Liver (tissue), 3 donors: ENCODE measurements around the gene GPR68.

Source experiments
- EGR1 ChIP-seq, 2 donors: IDR thresholded peaks; 2 replicates each; pipeline ENCODE4 v1.6.1; 2016 to 2018; ENCODE audit warnings: antibody characterized with exemption in 2 of 2, low read depth in 2 of 2
- FOXA1 ChIP-seq: IDR thresholded peaks from 2 replicates; pipeline ENCODE4 v1.6.1; 2016; ENCODE audit warnings: antibody characterized with exemption
- GABPA ChIP-seq, 2 donors: IDR thresholded peaks in 1 of 2; conservative IDR thresholded peaks in 1 of 2; 2 replicates each; pipeline ENCODE4 v1.6.1; 2016; ENCODE audit warnings: antibody characterized with exemption in 2 of 2, mild to moderate bottlenecking in 1 of 2, moderate library complexity in 1 of 2
- JUND ChIP-seq, 2 donors: IDR thresholded peaks; 2 replicates each; pipeline ENCODE4 v1.6.1; 2016; ENCODE audit warnings: antibody characterized with exemption in 2 of 2
- RAD21 ChIP-seq, 2 donors: IDR thresholded peaks; 2 replicates each; pipeline ENCODE4 v1.6.1; 2016; ENCODE audit warnings: antibody characterized with exemption in 2 of 2, mild to moderate bottlenecking in 2 of 2
- TAF1 ChIP-seq: conservative IDR thresholded peaks from 2 replicates; pipeline ENCODE4 v1.6.1; 2016; ENCODE audit warnings: antibody characterized with exemption, mild to moderate bottlenecking
- YY1 ChIP-seq: IDR thresholded peaks from 2 replicates; pipeline ENCODE4 v1.6.1; 2016; ENCODE audit warnings: antibody characterized with exemption, mild to moderate bottlenecking
- TF ChIP-seq, protein P1 (sequence below): fragments of 150-350 bp; IDR thresholded peaks from 2 replicates; pipeline ENCODE4 v1.5.1; 2017; ENCODE audit warnings: improper control_type of control experiment, low read depth, low read length; ENCODE audit not compliant: missing input control
- TF ChIP-seq, protein P2 (sequence below): IDR thresholded peaks from 2 replicates; pipeline ENCODE4 v1.6.1; 2016; ENCODE audit warnings: antibody characterized with exemption
- TF ChIP-seq, protein P3 (sequence below): IDR thresholded peaks from 2 replicates; pipeline ENCODE4 v1.6.1; 2016; ENCODE audit warnings: antibody characterized with exemption
- TF ChIP-seq, protein P4 (sequence below): IDR thresholded peaks from 2 replicates; pipeline ENCODE4 v1.6.1; 2016; ENCODE audit warnings: antibody characterized with exemption, mild to moderate bottlenecking
- TF ChIP-seq, protein P5 (sequence below): IDR thresholded peaks from 2 replicates; pipeline ENCODE4 v1.6.1; 2016; ENCODE audit warnings: antibody characterized with exemption
- donor health status: healthy.
- donor health status: healthy.

DNA sequence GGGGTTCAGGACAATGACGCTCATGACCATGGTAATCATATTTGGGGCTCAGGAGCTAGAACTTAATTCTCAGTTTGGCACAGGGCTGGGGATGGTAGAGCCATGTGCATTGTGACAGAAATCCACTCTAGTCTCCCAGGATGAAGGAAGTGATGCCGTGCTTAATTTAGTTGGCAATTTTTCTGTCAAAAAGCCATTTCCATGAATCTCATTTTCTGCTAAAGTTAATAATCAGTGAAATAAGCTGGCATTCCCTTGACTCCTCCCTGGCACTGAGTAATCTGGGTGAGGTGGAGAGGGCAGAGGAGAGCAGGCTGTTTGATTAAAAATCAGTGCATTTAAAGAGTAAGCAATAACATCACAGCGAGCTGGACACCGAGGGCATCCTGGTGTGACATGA is 45.0 kb upstream of the GPR68 start:
- TF ChIP-seq, protein P1, sequence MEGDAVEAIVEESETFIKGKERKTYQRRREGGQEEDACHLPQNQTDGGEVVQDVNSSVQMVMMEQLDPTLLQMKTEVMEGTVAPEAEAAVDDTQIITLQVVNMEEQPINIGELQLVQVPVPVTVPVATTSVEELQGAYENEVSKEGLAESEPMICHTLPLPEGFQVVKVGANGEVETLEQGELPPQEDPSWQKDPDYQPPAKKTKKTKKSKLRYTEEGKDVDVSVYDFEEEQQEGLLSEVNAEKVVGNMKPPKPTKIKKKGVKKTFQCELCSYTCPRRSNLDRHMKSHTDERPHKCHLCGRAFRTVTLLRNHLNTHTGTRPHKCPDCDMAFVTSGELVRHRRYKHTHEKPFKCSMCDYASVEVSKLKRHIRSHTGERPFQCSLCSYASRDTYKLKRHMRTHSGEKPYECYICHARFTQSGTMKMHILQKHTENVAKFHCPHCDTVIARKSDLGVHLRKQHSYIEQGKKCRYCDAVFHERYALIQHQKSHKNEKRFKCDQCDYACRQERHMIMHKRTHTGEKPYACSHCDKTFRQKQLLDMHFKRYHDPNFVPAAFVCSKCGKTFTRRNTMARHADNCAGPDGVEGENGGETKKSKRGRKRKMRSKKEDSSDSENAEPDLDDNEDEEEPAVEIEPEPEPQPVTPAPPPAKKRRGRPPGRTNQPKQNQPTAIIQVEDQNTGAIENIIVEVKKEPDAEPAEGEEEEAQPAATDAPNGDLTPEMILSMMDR = no peak
- TF ChIP-seq, protein P2, sequence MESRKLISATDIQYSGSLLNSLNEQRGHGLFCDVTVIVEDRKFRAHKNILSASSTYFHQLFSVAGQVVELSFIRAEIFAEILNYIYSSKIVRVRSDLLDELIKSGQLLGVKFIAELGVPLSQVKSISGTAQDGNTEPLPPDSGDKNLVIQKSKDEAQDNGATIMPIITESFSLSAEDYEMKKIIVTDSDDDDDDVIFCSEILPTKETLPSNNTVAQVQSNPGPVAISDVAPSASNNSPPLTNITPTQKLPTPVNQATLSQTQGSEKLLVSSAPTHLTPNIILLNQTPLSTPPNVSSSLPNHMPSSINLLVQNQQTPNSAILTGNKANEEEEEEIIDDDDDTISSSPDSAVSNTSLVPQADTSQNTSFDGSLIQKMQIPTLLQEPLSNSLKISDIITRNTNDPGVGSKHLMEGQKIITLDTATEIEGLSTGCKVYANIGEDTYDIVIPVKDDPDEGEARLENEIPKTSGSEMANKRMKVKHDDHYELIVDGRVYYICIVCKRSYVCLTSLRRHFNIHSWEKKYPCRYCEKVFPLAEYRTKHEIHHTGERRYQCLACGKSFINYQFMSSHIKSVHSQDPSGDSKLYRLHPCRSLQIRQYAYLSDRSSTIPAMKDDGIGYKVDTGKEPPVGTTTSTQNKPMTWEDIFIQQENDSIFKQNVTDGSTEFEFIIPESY = no peak
- TF ChIP-seq FOXA1 (no peak), EGR1 (IDR thresholded peaks at IDR 0.05; ENCODE audit: low read depth in 2 of 2) (no peak), JUND (IDR thresholded peaks at IDR 0.05) (no peak), TAF1 (no peak), RAD21 (IDR thresholded peaks at IDR 0.05) (no peak), GABPA (IDR thresholded peaks at IDR 0.05 in 1 of 2, conservative IDR thresholded peaks at IDR 0.05 in 1 of 2) (no peak), YY1 (no peak)
- TF ChIP-seq, protein P3, sequence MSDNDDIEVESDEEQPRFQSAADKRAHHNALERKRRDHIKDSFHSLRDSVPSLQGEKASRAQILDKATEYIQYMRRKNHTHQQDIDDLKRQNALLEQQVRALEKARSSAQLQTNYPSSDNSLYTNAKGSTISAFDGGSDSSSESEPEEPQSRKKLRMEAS = no peak
- TF ChIP-seq, protein P4, sequence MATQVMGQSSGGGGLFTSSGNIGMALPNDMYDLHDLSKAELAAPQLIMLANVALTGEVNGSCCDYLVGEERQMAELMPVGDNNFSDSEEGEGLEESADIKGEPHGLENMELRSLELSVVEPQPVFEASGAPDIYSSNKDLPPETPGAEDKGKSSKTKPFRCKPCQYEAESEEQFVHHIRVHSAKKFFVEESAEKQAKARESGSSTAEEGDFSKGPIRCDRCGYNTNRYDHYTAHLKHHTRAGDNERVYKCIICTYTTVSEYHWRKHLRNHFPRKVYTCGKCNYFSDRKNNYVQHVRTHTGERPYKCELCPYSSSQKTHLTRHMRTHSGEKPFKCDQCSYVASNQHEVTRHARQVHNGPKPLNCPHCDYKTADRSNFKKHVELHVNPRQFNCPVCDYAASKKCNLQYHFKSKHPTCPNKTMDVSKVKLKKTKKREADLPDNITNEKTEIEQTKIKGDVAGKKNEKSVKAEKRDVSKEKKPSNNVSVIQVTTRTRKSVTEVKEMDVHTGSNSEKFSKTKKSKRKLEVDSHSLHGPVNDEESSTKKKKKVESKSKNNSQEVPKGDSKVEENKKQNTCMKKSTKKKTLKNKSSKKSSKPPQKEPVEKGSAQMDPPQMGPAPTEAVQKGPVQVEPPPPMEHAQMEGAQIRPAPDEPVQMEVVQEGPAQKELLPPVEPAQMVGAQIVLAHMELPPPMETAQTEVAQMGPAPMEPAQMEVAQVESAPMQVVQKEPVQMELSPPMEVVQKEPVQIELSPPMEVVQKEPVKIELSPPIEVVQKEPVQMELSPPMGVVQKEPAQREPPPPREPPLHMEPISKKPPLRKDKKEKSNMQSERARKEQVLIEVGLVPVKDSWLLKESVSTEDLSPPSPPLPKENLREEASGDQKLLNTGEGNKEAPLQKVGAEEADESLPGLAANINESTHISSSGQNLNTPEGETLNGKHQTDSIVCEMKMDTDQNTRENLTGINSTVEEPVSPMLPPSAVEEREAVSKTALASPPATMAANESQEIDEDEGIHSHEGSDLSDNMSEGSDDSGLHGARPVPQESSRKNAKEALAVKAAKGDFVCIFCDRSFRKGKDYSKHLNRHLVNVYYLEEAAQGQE = no peak
- TF ChIP-seq, protein P5, sequence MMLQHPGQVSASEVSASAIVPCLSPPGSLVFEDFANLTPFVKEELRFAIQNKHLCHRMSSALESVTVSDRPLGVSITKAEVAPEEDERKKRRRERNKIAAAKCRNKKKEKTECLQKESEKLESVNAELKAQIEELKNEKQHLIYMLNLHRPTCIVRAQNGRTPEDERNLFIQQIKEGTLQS = no peak
